Measurements from ENCODE around the gene TSPAN31.

DNA sequence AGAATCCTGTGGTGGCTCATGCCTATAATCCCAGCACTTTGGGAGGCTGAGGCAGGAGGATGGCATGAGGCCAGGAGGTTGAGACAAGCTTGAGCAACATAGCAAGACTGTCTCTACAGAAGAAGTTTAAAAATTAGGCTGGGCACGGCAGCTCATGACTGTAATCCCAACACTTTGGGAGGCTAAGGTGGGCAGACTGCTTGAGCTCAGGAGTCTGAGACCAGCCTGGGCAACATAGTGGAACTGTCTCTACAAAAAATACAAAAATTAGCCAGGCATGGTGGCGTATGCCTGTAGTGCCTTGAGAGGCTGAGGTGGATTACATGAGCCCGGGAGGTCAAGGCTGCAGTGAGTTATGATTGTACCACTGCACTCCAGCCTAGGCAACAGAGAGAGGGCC, 23.0 kb downstream of the TSPAN31 start:
- TF ChIP-seq OSR1 (CRISPR knock-in tag; IDR thresholded peaks at IDR 0.05) (no peak), ARNTL (CRISPR knock-in tag; IDR thresholded peaks at IDR 0.05; ENCODE audit: borderline replicate concordance, low read depth) (no peak)
- TF ChIP-seq, protein P1, sequence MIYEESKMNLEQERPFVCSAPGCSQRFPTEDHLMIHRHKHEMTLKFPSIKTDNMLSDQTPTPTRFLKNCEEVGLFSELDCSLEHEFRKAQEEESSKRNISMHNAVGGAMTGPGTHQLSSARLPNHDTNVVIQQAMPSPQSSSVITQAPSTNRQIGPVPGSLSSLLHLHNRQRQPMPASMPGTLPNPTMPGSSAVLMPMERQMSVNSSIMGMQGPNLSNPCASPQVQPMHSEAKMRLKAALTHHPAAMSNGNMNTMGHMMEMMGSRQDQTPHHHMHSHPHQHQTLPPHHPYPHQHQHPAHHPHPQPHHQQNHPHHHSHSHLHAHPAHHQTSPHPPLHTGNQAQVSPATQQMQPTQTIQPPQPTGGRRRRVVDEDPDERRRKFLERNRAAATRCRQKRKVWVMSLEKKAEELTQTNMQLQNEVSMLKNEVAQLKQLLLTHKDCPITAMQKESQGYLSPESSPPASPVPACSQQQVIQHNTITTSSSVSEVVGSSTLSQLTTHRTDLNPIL (CRISPR knock-in tag; IDR thresholded peaks at IDR 0.05; ENCODE audit: low read depth): no peak

Data from SK-N-SH treated with all-trans-retinoic acid at 6 μM for 48 hours (cell line).